NCI-H1048 (cell line): ENCODE results near the gene ID3.

Experiments
- DNase-seq: peaks from one replicate; lab custom pipeline; 2025; lab: John Stamatoyannopoulos, UW

The ID3 gene

GRCh38 chr1:23564529-23565122, 5.3 kb upstream of the ID3 start:
- no peak for DNase-seq

- DNase-seq, result no peak
Measured at GRCh38 chr1:23563755-23564374, 4.6 kb upstream of the ID3 start.

GRCh38 chr1:23563003-23563402, 3.7 kb upstream of the ID3 start:
- no peak for DNase-seq

GRCh38 chr1:23562137-23562876, 3.0 kb upstream of the ID3 start:
- DNase-seq, result peak; percentile 95

GRCh38 chr1:23561813-23562100, 2.5 kb upstream of the ID3 start:
- no peak for DNase-seq

GRCh38 chr1:23561076-23561812, 1.9 kb upstream of the ID3 start:
- DNase-seq, result no peak

- DNase-seq, result no peak
Measured at GRCh38 chr1:23559985-23560741, 862 bp upstream of the ID3 start.

GRCh38 chr1:23558872-23559135, 497 bp downstream of the ID3 start:
- DNase-seq, result no peak

- DNase-seq, result no peak
Measured at GRCh38 chr1:23558140-23558871, 995 bp downstream of the ID3 start.

- DNase-seq, result no peak
Measured at GRCh38 chr1:23557471-23558124, 1.7 kb downstream of the ID3 start.

GRCh38 chr1:23556635-23557470, 2.4 kb downstream of the ID3 start:
- no peak for DNase-seq

- no peak for DNase-seq
Measured at GRCh38 chr1:23555986-23556634, 3.2 kb downstream of the ID3 start.

- no peak for DNase-seq
Measured at GRCh38 chr1:23555270-23555985, 3.9 kb downstream of the ID3 start.

GRCh38 chr1:23554481-23555269, 4.6 kb downstream of the ID3 start:
- peak; percentile 67 for DNase-seq

- no peak for DNase-seq
Measured at GRCh38 chr1:23554127-23554480, 5.2 kb downstream of the ID3 start.

GRCh38 chr1:23553231-23554126, 5.8 kb downstream of the ID3 start:
- no peak for DNase-seq

GRCh38 chr1:23551849-23552248, 7.5 kb downstream of the ID3 start:
- no peak for DNase-seq
